ENCODE results near the gene TBR1.

TBR1 gene

GRCh38 chr2:161421686-161422085 is 5.6 kb downstream of the TBR1 start:
- Histone ChIP-seq H3K4me2 (ENCODE audit: insufficient read depth, low read length) (no peak overlapping the region), H3K4me3 (ENCODE audit: low read depth in 1 of 2, low read length in 2 of 2) (no peak overlapping the region), H3K27ac (ENCODE audit: low read length) (no peak overlapping the region), H3K27me3 (ENCODE audit: insufficient read depth, low read length, poor library complexity) (no peaks in the 10 kb centered on the region), H3K79me2 (ENCODE audit: insufficient read depth, low read length) (no peaks in the 10 kb centered on the region), H3K9me3 (ENCODE audit: insufficient read depth, low read length, severe bottlenecking) (no peaks in the 10 kb centered on the region), H3K9ac (ENCODE audit: low read depth, low read length) (no peak overlapping the region), H2AFZ (ENCODE audit: low read depth, low read length) (no peak overlapping the region), H3K4me1 (ENCODE audit: insufficient read depth, low read length) (peaks cover 7% of the 10 kb centered on the region), H4K20me1 (ENCODE audit: insufficient read depth, low read length) (no peaks in the 10 kb centered on the region), H3K36me3 (ENCODE audit: insufficient read depth, low read length) (no peaks in the 10 kb centered on the region)
- TF ChIP-seq CTCF (IDR thresholded peaks at IDR 0.05; ENCODE audit: borderline replicate concordance, extremely low read depth, low read length, poor library complexity, severe bottlenecking) (no peak), EZH2 (IDR thresholded peaks at IDR 0.05; ENCODE audit: borderline replicate concordance, low read depth, low read length, severe bottlenecking) (no peak)
- DNase-seq = no peak
- ATAC-seq (ENCODE audit: insufficient read depth, low read depth) = no peak

GRCh38 chr2:161422816-161423403 is 6.8 kb downstream of the TBR1 start:
- DNase-seq (no peak), ATAC-seq (ENCODE audit: insufficient read depth, low read depth) (no peak)
- no peaks in the 10 kb centered on the region for H4K20me1 ChIP-seq (ENCODE audit: insufficient read depth, low read length)
- no peak overlapping the region for H3K27ac ChIP-seq (ENCODE audit: low read length)
- H3K4me1 ChIP-seq (ENCODE audit: insufficient read depth, low read length) = peaks cover 7% of the 10 kb centered on the region
- no peaks in the 10 kb centered on the region for H3K9me3 ChIP-seq (ENCODE audit: insufficient read depth, low read length, severe bottlenecking)
- H3K27me3 ChIP-seq (ENCODE audit: insufficient read depth, low read length, poor library complexity) = no peaks in the 10 kb centered on the region
- H3K4me2 ChIP-seq (ENCODE audit: insufficient read depth, low read length) = no peak overlapping the region
- H3K79me2 ChIP-seq (ENCODE audit: insufficient read depth, low read length) = no peaks in the 10 kb centered on the region
- no peak overlapping the region for H2AFZ ChIP-seq (ENCODE audit: low read depth, low read length)
- no peaks in the 10 kb centered on the region for H3K36me3 ChIP-seq (ENCODE audit: insufficient read depth, low read length)
- no peak overlapping the region for H3K9ac ChIP-seq (ENCODE audit: low read depth, low read length)
- no peak for TF ChIP-seq EZH2 (IDR thresholded peaks at IDR 0.05; ENCODE audit: borderline replicate concordance, low read depth, low read length, severe bottlenecking)
- TF ChIP-seq CTCF (IDR thresholded peaks at IDR 0.05; ENCODE audit: borderline replicate concordance, extremely low read depth, low read length, poor library complexity, severe bottlenecking) = no peak
- no peak overlapping the region for H3K4me3 ChIP-seq (ENCODE audit: low read depth in 1 of 2, low read length in 2 of 2)

GRCh38 chr2:161423421-161424393 is 7.6 kb downstream of the TBR1 start:
- H3K9me3 ChIP-seq (ENCODE audit: insufficient read depth, low read length, severe bottlenecking) = no peaks in the 10 kb centered on the region
- H2AFZ ChIP-seq (ENCODE audit: low read depth, low read length) = no peak overlapping the region
- H3K9ac ChIP-seq (ENCODE audit: low read depth, low read length) = no peak overlapping the region
- H3K4me3 ChIP-seq (ENCODE audit: low read depth in 1 of 2, low read length in 2 of 2) = no peak overlapping the region
- no peaks in the 10 kb centered on the region for H3K27me3 ChIP-seq (ENCODE audit: insufficient read depth, low read length, poor library complexity)
- DNase-seq (no peak), ATAC-seq (ENCODE audit: insufficient read depth, low read depth) (no peak)
- peaks cover 7% of the 10 kb centered on the region for H3K4me1 ChIP-seq (ENCODE audit: insufficient read depth, low read length)
- H3K27ac ChIP-seq (ENCODE audit: low read length) = no peak overlapping the region
- no peak overlapping the region for H3K4me2 ChIP-seq (ENCODE audit: insufficient read depth, low read length)
- no peaks in the 10 kb centered on the region for H3K36me3 ChIP-seq (ENCODE audit: insufficient read depth, low read length)
- no peaks in the 10 kb centered on the region for H3K79me2 ChIP-seq (ENCODE audit: insufficient read depth, low read length)
- H4K20me1 ChIP-seq (ENCODE audit: insufficient read depth, low read length) = no peaks in the 10 kb centered on the region
- TF ChIP-seq EZH2 (IDR thresholded peaks at IDR 0.05; ENCODE audit: borderline replicate concordance, low read depth, low read length, severe bottlenecking) (no peak), CTCF (IDR thresholded peaks at IDR 0.05; ENCODE audit: borderline replicate concordance, extremely low read depth, low read length, poor library complexity, severe bottlenecking) (no peak)
